Activated CD8-positive, alpha-beta memory T cell treated with anti-CD3 and anti-CD28 coated beads for 1 hour (primary cell): ENCODE data around the gene LUC7L.
"Not testable (repeated sequence)": the region's sequence is repeated elsewhere in the genome, so short reads cannot be mapped to it uniquely, and the experiment has no call there.

Experiments
- DNase-seq, 2 donors: peaks; one replicate each; pipeline ENCODE4 v3.0.0-alpha.2; 2020; ENCODE audit warnings: low read depth in 1 of 2; ENCODE audit errors: extremely low read depth in 1 of 2

LUC7L gene

GRCh38 chr16:167122-167690 lies 62.0 kb downstream of the LUC7L start:
- DNase-seq: no peak

- DNase-seq: no peak
These were observed 62.7 kb downstream of the LUC7L start for GRCh38 chr16:166375-167121.

GRCh38 chr16:165539-166374 lies 63.5 kb downstream of the LUC7L start, which contains the start of gene HBM:
Gene HBM (plus strand): TSS chr16:165978. CDS start chr16:165998, 20 bp downstream.
- DNase-seq: no peak

- DNase-seq: no peak
These were observed 64.3 kb downstream of the LUC7L start for GRCh38 chr16:164827-165538.

- DNase-seq: not testable (repeated sequence)
These were observed 65.0 kb downstream of the LUC7L start for GRCh38 chr16:164134-164823.

GRCh38 chr16:163696-164095 lies 65.6 kb downstream of the LUC7L start:
- DNase-seq: not testable (repeated sequence)

GRCh38 chr16:163139-163538 lies 66.1 kb downstream of the LUC7L start:
- not testable (repeated sequence) for DNase-seq

GRCh38 chr16:162271-162991 lies 66.8 kb downstream of the LUC7L start:
- no peak for DNase-seq

GRCh38 chr16:160691-161190 lies 68.5 kb downstream of the LUC7L start:
- no peak for DNase-seq

GRCh38 chr16:160242-160641 lies 69.0 kb downstream of the LUC7L start:
- DNase-seq: not testable (repeated sequence)

- DNase-seq: no peak
These were observed 70.0 kb downstream of the LUC7L start for GRCh38 chr16:159136-159849.

- DNase-seq: no peak
These were observed 74.2 kb downstream of the LUC7L start for GRCh38 chr16:155031-155398.

GRCh38 chr16:154217-155030 lies 74.8 kb downstream of the LUC7L start:
- DNase-seq: no peak

- not testable (repeated sequence) for DNase-seq
These were observed 75.6 kb downstream of the LUC7L start for GRCh38 chr16:153550-154216.

- not testable (repeated sequence) for DNase-seq
These were observed 76.1 kb downstream of the LUC7L start for GRCh38 chr16:153129-153521.

GRCh38 chr16:152141-153128 lies 76.8 kb downstream of the LUC7L start, which contains the start of gene HBZ:
Gene HBZ (plus strand): TSS chr16:152644. CDS start chr16:152910, 266 bp downstream.
- no peak for DNase-seq
